Esophagus muscularis mucosa (tissue), 4 donors: ENCODE data around the gene APOA5. TPM values are rescaled to one million over a fixed set of nuclear protein-coding genes. Genes with fewer than 3 reads are reported as not detected.
"Not testable (repeated sequence)": the region's sequence is repeated elsewhere in the genome, so short reads cannot be mapped to it uniquely, and the experiment has no call there.

Source experiments
- DNase-seq: peaks from one replicate; pipeline ENCODE4 v3.0.0-alpha.2; 2017; ENCODE audit errors: extremely low spot score
- H3K27ac ChIP-seq, 4 donors: fragments of 200-600 bp; sonication (generic); replicated peaks in 1 of 4; 1 replicate in 3 of 4; 2 replicates in 1 of 4; pipeline ENCODE4 v1.5.1; 2016 to 2019; ENCODE audit warnings: mild to moderate bottlenecking in 1 of 4
- H3K27me3 ChIP-seq, 4 donors: fragments of 200-600 bp; sonication (generic); one replicate each; pipeline versions ENCODE4 v1.5.1 to v1.6.0; 2016 to 2019
- H3K36me3 ChIP-seq, 4 donors: fragments of 200-600 bp; sonication (generic); one replicate each; pipeline ENCODE4 v1.5.1; 2016 to 2019
- H3K4me1 ChIP-seq, 4 donors: fragments of 200-600 bp; sonication (generic); one replicate each; pipeline ENCODE4 v1.5.1; 2016 to 2019
- H3K4me3 ChIP-seq, 4 donors: fragments of 200-600 bp; sonication (generic); 1 replicate in 2 of 4; 2 replicates in 2 of 4; pipeline ENCODE4 v1.5.1; 2016 to 2019; ENCODE audit warnings: mild to moderate bottlenecking in 4 of 4, moderate library complexity in 1 of 4
- H3K9me3 ChIP-seq, 4 donors: fragments of 200-600 bp; sonication (generic); 1 replicate in 3 of 4; 2 replicates in 1 of 4; pipeline ENCODE4 v1.5.1; 2016 to 2019
- CTCF ChIP-seq, 3 experiments: fragments of 200-600 bp in 2 of 3; fragments of 450-650 bp in 1 of 3; sonication (generic) in 2 of 3; IDR thresholded peaks; one replicate each; pipeline ENCODE4 v1.5.1; 2017 to 2019; ENCODE audit warnings: antibody characterized with exemption in 3 of 3, mild to moderate bottlenecking in 2 of 3, moderate library complexity in 1 of 3
- EP300 ChIP-seq: sonication (generic); formaldehyde crosslinking; IDR thresholded peaks from one replicate; pipeline ENCODE4 v1.6.1; 2017; ENCODE audit warnings: antibody characterized with exemption
- POLR2A ChIP-seq: fragments of 450-650 bp; IDR thresholded peaks from one replicate; pipeline ENCODE4 v1.6.1; 2017; ENCODE audit warnings: antibody characterized with exemption, moderate library complexity, mild to moderate bottlenecking, low read depth
- POLR2AphosphoS5 ChIP-seq, 2 donors: sonication (generic); formaldehyde crosslinking; IDR thresholded peaks; one replicate each; pipeline ENCODE4 v1.6.1; 2017; ENCODE audit warnings: antibody characterized with exemption in 2 of 2
- WGBS: methylation state at CpG from one replicate; pipeline ENCODE4 v1.1.5; 2018; 5-methylcytosine and 5-hydroxymethylcytosine counted together
- intact Hi-C: fragments of 100-400 bp; cut with DNase I; formaldehyde crosslinking; loops from one replicate; pipeline ENCODE4 v1.15.1; 2023
- total RNA-seq, 4 donors: library from RNA; depleted of rRNA; stranded (reverse); fragments of >200 nt; gene quantifications; one replicate each; pipeline versions ENCODE4 v1.1.0 to v1.2.1, GENCODE V29; 2016

The APOA5 gene
- total RNA-seq, 4 donors from 2014 or later = not detected

- Histone ChIP-seq H3K4me1 (peaks cover 20 to 32% (median 28%) of the 10 kb centered on the region in 4 donors), H3K27ac (peak within 1 kb of the TSS; percentile 87 to 94 (median 92)), H3K4me3 (peak within 1 kb of the TSS; percentile 80 to 90 (median 83)), H3K9me3 (no peaks in the 10 kb centered on the region), H3K36me3 (peaks cover 3 to 39% (median 23%) of the 10 kb centered on the region in 4 donors), H3K27me3 (no peaks in the 10 kb centered on the region)
- 0% methylated on average over 34 of the region's 73 CpGs for WGBS
- DNase-seq = peak; percentile 96
- intact Hi-C loops = loop anchor here (10.0 kb wide), 2 partner anchors 462 to 552 kb away; partner anchors contain the start of genes CEP164, PCSK7 and RNF214
- TF ChIP-seq POLR2A (no peak), EP300 (no peak), CTCF (IDR thresholded peaks at IDR 0.05) (peak in 2 of 3 experiments; percentile 13 to 21), POLR2AphosphoS5 (IDR thresholded peaks at IDR 0.05) (peak; percentile 89)
These were observed 19.1 kb downstream of the APOA5 start, which contains the start of gene BUD13 for GRCh38 chr11:116772443-116773202. Gene BUD13, minus strand, starts transcription at chr11:116772987. Its CDS starts 23 bp downstream, at chr11:116772964.

GRCh38 chr11:116771935-116772334 is 19.7 kb downstream of the APOA5 start:
- no peaks in the 10 kb centered on the region for H3K9me3 ChIP-seq
- H3K36me3 ChIP-seq = peaks cover 3 to 34% (median 16%) of the 10 kb centered on the region in 4 donors
- no peak for DNase-seq
- peak overlapping the region; percentile 87 to 94 (median 92) for H3K27ac ChIP-seq
- 6% methylated on average over 2 of the region's 2 CpGs for WGBS
- intact Hi-C loops = loop anchor here (10.0 kb wide), 2 partner anchors 463 to 553 kb away; partner anchors contain the start of genes CEP164, PCSK7 and RNF214
- peaks cover 20 to 32% (median 28%) of the 10 kb centered on the region in 4 donors for H3K4me1 ChIP-seq
- H3K27me3 ChIP-seq = no peaks in the 10 kb centered on the region
- peak overlapping the region; percentile 80 to 90 (median 83) for H3K4me3 ChIP-seq
- TF ChIP-seq POLR2A = no peak

- H3K36me3 ChIP-seq = peaks cover 34 to 86% (median 80%) of the 10 kb centered on the region in 4 donors
- no peaks in the 10 kb centered on the region for H3K4me1 ChIP-seq
- intact Hi-C loops = no loop called here
- TF ChIP-seq EP300 = no peak
- TF ChIP-seq CTCF (IDR thresholded peaks at IDR 0.05) = no peak
- TF ChIP-seq POLR2A = no peak
- no peak for TF ChIP-seq POLR2AphosphoS5 (IDR thresholded peaks at IDR 0.05)
- H3K27me3 ChIP-seq = no peaks in the 10 kb centered on the region
- H3K4me3 ChIP-seq = no peak overlapping the region
- H3K27ac ChIP-seq = no peak overlapping the region
- DNase-seq = no peak
- 88% methylated on average over 2 of the region's 2 CpGs for WGBS
- H3K9me3 ChIP-seq = no peaks in the 10 kb centered on the region
These were observed 29.5 kb downstream of the APOA5 start for GRCh38 chr11:116762132-116762531.

GRCh38 chr11:116756044-116756443 is 35.6 kb downstream of the APOA5 start:
- H3K4me1 ChIP-seq, H3K4me3 ChIP-seq, H3K27ac ChIP-seq, DNase-seq, H3K9me3 ChIP-seq, intact Hi-C loops, H3K27me3 ChIP-seq: not testable (repeated sequence)
- H3K36me3 ChIP-seq = peaks cover 41 to 100% (median 85%) of the 10 kb centered on the region in 4 donors
- 81% methylated on average over 8 of the region's 8 CpGs for WGBS

GRCh38 chr11:116750070-116750718 is 41.5 kb downstream of the APOA5 start:
- Histone ChIP-seq H3K27ac (no peak overlapping the region), H3K4me1 (no peaks in the 10 kb centered on the region), H3K4me3 (no peak overlapping the region), H3K9me3 (no peaks in the 10 kb centered on the region), H3K36me3 (peaks cover 23 to 98% (median 83%) of the 10 kb centered on the region in 4 donors), H3K27me3 (no peaks in the 10 kb centered on the region)
- no peak for DNase-seq
- intact Hi-C loops = no loop called here
- WGBS = 85% methylated on average over 2 of the region's 2 CpGs
- TF ChIP-seq CTCF (IDR thresholded peaks at IDR 0.05) (no peak), POLR2A (no peak), EP300 (no peak), POLR2AphosphoS5 (IDR thresholded peaks at IDR 0.05) (no peak)
